Ishikawa (cell line): Measurements from ENCODE around the gene LHPP.
A peak's percentile ranks its signal among the peaks of the same experiment; 100 is the strongest.

Source experiments
- CEBPB ChIP-seq: IDR thresholded peaks from 2 replicates; pipeline ENCODE4 v1.6.1; 2012
- CREB1 ChIP-seq: IDR thresholded peaks from 2 replicates; pipeline ENCODE4 v1.6.1; 2012; ENCODE audit warnings: low read depth
- EGR1 ChIP-seq: IDR thresholded peaks from 2 replicates; pipeline ENCODE4 v1.6.1; 2012
- EP300 ChIP-seq: IDR thresholded peaks from 2 replicates; pipeline ENCODE4 v1.6.1; 2012; ENCODE audit warnings: borderline replicate concordance
- FOXM1 ChIP-seq: IDR thresholded peaks from 2 replicates; pipeline ENCODE4 v1.6.1; 2012; ENCODE audit warnings: low read depth, borderline replicate concordance
- MAX ChIP-seq: IDR thresholded peaks from 2 replicates; pipeline ENCODE4 v1.6.1; 2012
- NFIC ChIP-seq: IDR thresholded peaks from 2 replicates; pipeline ENCODE4 v1.6.1; 2012
- RAD21 ChIP-seq: IDR thresholded peaks from 2 replicates; pipeline ENCODE4 v1.6.1; 2012; ENCODE audit warnings: low read depth
- REST ChIP-seq: IDR thresholded peaks from 2 replicates; pipeline ENCODE4 v1.6.1; 2012; ENCODE audit warnings: low read depth, mild to moderate bottlenecking
- TAF1 ChIP-seq: IDR thresholded peaks from 2 replicates; pipeline ENCODE4 v1.6.1; 2012; ENCODE audit warnings: low read depth, mild to moderate bottlenecking
- TCF12 ChIP-seq: IDR thresholded peaks from 2 replicates; pipeline ENCODE4 v1.6.1; 2012; ENCODE audit warnings: low read depth
- TEAD4 ChIP-seq: IDR thresholded peaks from 2 replicates; pipeline ENCODE4 v1.6.1; 2012
- USF1 ChIP-seq: IDR thresholded peaks from 2 replicates; pipeline ENCODE4 v1.6.1; 2012
- YY1 ChIP-seq: IDR thresholded peaks from 2 replicates; pipeline ENCODE4 v1.6.1; 2012; ENCODE audit warnings: low read depth
- ZBTB7A ChIP-seq: IDR thresholded peaks from 2 replicates; pipeline ENCODE4 v1.6.1; 2012; ENCODE audit warnings: low read depth

The LHPP gene

GRCh38 chr10:124625831-124626238 is 164.2 kb downstream of the LHPP start:
- no peak for TF ChIP-seq USF1

- peak; percentile 59; the same call in 1 of the 2 replicates for TF ChIP-seq EGR1
- peak; percentile 54; the same call in 1 of the 2 replicates for TF ChIP-seq FOXM1
- peak; percentile 93 for TF ChIP-seq EP300
- no peak for TF ChIP-seq TAF1
- peak; percentile 58 for TF ChIP-seq USF1
- peak; percentile 36; the same call in 1 of the 2 replicates for TF ChIP-seq RAD21
- no peak for TF ChIP-seq REST
- peak; percentile 81 for TF ChIP-seq MAX
- TF ChIP-seq YY1, result peak; percentile 78
- peak; percentile 98 for TF ChIP-seq TCF12
- peak; percentile 96 for TF ChIP-seq TEAD4
- no peak for TF ChIP-seq CEBPB
- peak; percentile 77 for TF ChIP-seq NFIC
- TF ChIP-seq ZBTB7A, result no peak
- no peak for TF ChIP-seq CREB1
Measured at GRCh38 chr10:124626759-124627380, 165.2 kb downstream of the LHPP start.

- TF ChIP-seq CREB1 (no peak), TEAD4 (no peak), USF1 (no peak), ZBTB7A (no peak), MAX (no peak), YY1 (no peak), NFIC (no peak), TAF1 (no peak), REST (no peak), EP300 (no peak), TCF12 (no peak; the same call in 1 of the 2 replicates), EGR1 (no peak), RAD21 (no peak), FOXM1 (no peak), CEBPB (no peak)
Measured at GRCh38 chr10:124627866-124628675, 166.4 kb downstream of the LHPP start.

- no peak for TF ChIP-seq USF1
- no peak for TF ChIP-seq ZBTB7A
- TF ChIP-seq YY1, result no peak
- peak; percentile 86 for TF ChIP-seq MAX
- no peak for TF ChIP-seq NFIC
Measured at GRCh38 chr10:124628676-124629021, 167.0 kb downstream of the LHPP start.

GRCh38 chr10:124629415-124629814 is 167.8 kb downstream of the LHPP start:
- TF ChIP-seq NFIC (no peak), FOXM1 (no peak), CREB1 (no peak), TAF1 (no peak), TCF12 (no peak), TEAD4 (no peak)
